ENCODE measurements around the gene UBE2K. TPM values are rescaled to one million over a fixed set of nuclear protein-coding genes. Genes with fewer than 3 reads are reported as not detected.

The UBE2K gene, protein sequence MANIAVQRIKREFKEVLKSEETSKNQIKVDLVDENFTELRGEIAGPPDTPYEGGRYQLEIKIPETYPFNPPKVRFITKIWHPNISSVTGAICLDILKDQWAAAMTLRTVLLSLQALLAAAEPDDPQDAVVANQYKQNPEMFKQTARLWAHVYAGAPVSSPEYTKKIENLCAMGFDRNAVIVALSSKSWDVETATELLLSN
- total RNA-seq (2016; rRNA removed; fragmentation: Illumina TruSeq; extraction: Trizol), result 36.2 and 72.9 TPM in 2 replicates
- 15.9 and 16.7 TPM in 2 replicates for total RNA-seq (2016; cell fraction: cytosol; rRNA removed; fragmentation: Illumina TruSeq; extraction: Trizol; ENCODE audit: low read depth)
- total RNA-seq (2016; cell fraction: insoluble cytoplasmic fraction; rRNA removed; fragmentation: Illumina TruSeq; extraction: Trizol), result 37.2 and 67.7 TPM in 2 replicates
- 41.2 and 44.3 TPM in 2 replicates for total RNA-seq (2016; cell fraction: membrane; rRNA removed; fragmentation: Illumina TruSeq; extraction: Trizol)
- 23.8 and 34.5 TPM in 2 replicates for total RNA-seq (2016; cell fraction: nucleus; rRNA removed; fragmentation: Illumina TruSeq; extraction: Trizol)
- 58.7 and 81.0 TPM in 2 replicates for polyA plus RNA-seq (2011; rRNA removed)
- 36.8 and 43.7 TPM in 2 replicates for polyA plus RNA-seq (2011; cell fraction: cytosol; rRNA removed)
- 9.1 and 13.3 TPM in 2 replicates for polyA plus RNA-seq (2011; cell fraction: nucleus; rRNA removed)
- polyA plus RNA-seq (2012), result 71.5 and 102 TPM in 2 replicates
- 47.8 and 57.7 TPM in 2 replicates for polyA plus RNA-seq (2016; cell fraction: cytosol; fragmentation: Illumina TruSeq; extraction: Trizol; ENCODE audit: low read depth)
- 134 and 143 TPM in 2 replicates for polyA plus RNA-seq (2016; cell fraction: insoluble cytoplasmic fraction; fragmentation: Illumina TruSeq; extraction: Trizol; ENCODE audit: low read depth)
- 73.6 and 85.5 TPM in 2 replicates for polyA plus RNA-seq (2016; cell fraction: membrane; fragmentation: Illumina TruSeq; extraction: Trizol; ENCODE audit: low read depth)
- polyA plus RNA-seq (2016; cell fraction: nucleus; fragmentation: Illumina TruSeq; extraction: Trizol; ENCODE audit: insufficient read depth, low read depth), result 70.9 and 90.4 TPM in 2 replicates
- polyA minus RNA-seq (2011; rRNA and poly(A)+ RNA removed; ENCODE audit: low replicate concordance), result 16.0 and 22.7 TPM in 2 replicates
- 21.4 and 25.3 TPM in 2 replicates for polyA minus RNA-seq (2011; cell fraction: cytosol; rRNA and poly(A)+ RNA removed)
- 15.2 and 17.0 TPM in 2 replicates for polyA minus RNA-seq (2011; cell fraction: nucleus; rRNA and poly(A)+ RNA removed)
- percentile 90 among the genes with signal in this experiment for Bru-seq, nascent RNA
- BruChase-seq, experiment 1, labeled RNA remaining after a 6-hour chase, result percentile 95 among the genes with signal in this experiment
- BruChase-seq, experiment 2, labeled RNA remaining after a 2-hour chase, result percentile 94 among the genes with signal in this experiment
- long read RNA-seq, experiment 1, full-length matches to known transcripts, result 29 of 40 reads
- long read RNA-seq, experiment 1, partial matches to known transcripts, result 4 of 40 reads
- long read RNA-seq, experiment 1, other reads (novel, unspliced or antisense), result 7 of 40 reads
- long read RNA-seq, experiment 2, full-length matches to known transcripts, result 7 of 174 reads
- long read RNA-seq, experiment 2, partial matches to known transcripts, result 11 of 174 reads
- long read RNA-seq, experiment 2, other reads (novel, unspliced or antisense), result 156 of 174 reads

DNA sequence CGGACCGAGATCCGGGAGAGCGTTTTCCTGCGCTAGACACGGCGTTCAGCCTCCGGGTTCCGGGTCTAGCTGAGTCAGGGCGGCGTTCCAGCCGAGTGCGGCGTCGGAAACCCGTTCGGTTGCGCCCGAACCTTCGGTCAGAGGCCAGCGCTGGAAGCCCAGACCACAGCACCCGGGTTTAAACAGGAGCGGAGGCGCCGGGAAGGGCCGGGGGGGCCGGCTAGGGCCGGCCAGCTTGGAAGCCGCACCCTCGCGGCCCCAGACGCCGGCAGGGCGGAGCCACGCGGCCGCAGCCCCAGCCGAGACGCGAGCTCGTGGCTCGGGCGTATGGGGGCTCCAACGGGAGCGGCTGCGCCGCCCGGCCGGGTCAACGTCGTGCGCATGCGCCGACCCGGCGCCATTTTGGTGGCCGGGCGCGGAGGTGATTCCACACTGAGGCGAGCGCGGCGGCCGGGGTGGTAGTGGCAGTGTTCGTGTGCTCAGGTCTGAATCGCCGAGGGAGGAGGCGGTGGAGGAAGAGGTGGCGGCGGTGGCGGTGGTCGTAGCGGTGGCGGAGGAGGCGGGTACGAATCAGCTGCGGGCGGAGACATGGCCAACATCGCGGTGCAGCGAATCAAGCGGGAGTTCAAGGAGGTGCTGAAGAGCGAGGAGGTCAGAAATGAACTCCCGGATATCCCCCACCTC lies at the start of gene UBE2K:
UBE2K (plus strand) TSS at position 397 of the 684 bp plus-strand sequence; CDS start at position 589, 192 bp downstream.
- Histone ChIP-seq H3K79me2 (ENCODE audit: insufficient read depth, low read length) (peaks cover 49% of the 10 kb centered on the region), H3K4me3 (replicated peaks in 1 of 3; ENCODE audit: insufficient read depth in 1 of 3, low read depth in 2 of 3, low read length in 3 of 3) (peak within 1 kb of the TSS; percentile 74 to 95 (median 79)), H2AFZ (ENCODE audit: low read length) (peak within 1 kb of the TSS; percentile 33), H3K27me3 (ENCODE audit: control insufficient read depth in 1 of 2, insufficient read depth in 2 of 2, low read length in 2 of 2) (no peaks in the 10 kb centered on the region; a peak in 1 of 5 replicates), H3K4me2 (ENCODE audit: low read depth, low read length) (peak within 1 kb of the TSS; percentile 90), H3K9ac (ENCODE audit: insufficient read depth, low read depth, low read length) (peak within 1 kb of the TSS; percentile 96), H3K9me3 (ENCODE audit: low read length) (no peaks in the 10 kb centered on the region), H3K4me1 (ENCODE audit: insufficient read depth, low read length) (peaks cover 18% of the 10 kb centered on the region), H3K36me3 (replicated peaks in 1 of 2; ENCODE audit: control insufficient read depth in 1 of 2, insufficient read depth in 2 of 2, low read length in 2 of 2) (peaks cover 2 to 5% of the 10 kb centered on the region in 2 experiments; a peak in 2 of 5 replicates), H3K27ac (ENCODE audit: extremely low read length, insufficient read depth, low read length) (peak within 1 kb of the TSS; percentile 96), H4K20me1 (ENCODE audit: insufficient read depth, low read length) (peaks cover 37% of the 10 kb centered on the region)
- ATAC-seq (peak; percentile 93), DNase-seq (ENCODE audit: low spot score) (peak; percentile 83), FAIRE-seq (no peak)
- 2% methylated on average over 47 of the region's 84 CpGs for WGBS (ENCODE audit: low lambda C conversion rate)
- in situ Hi-C loops (cut with HindIII; ENCODE audit: extremely low pct_ligation_motif_present, low pct_unique_long_range_greater_than_20kb) (loop anchor here (10.0 kb wide), 1 partner anchor 277 kb away; the partner anchor contains the start of gene PDS5A), intact Hi-C loops (cut with micrococcal nuclease; ENCODE audit: unreplicated experiment) (loop anchor here (1.0 to 5.0 kb wide), 4 partner anchors 59 to 821 kb away; partner anchors contain the start of genes PDS5A and UGDH)
- ChIA-PET CTCF (ENCODE audit: low intra/inter-chr PET ratio, low total read pairs) (no interaction called here), POLR2A (interaction anchor here (0.5 to 3.5 kb wide), 28 partner anchors 9 to 360 kb away, joined by 3 to 39 read pairs (median 3); partner anchors contain the start of genes KLB, RPL9, SMIM14 and UGDH)
- BruUV-seq (replicated peaks), result no TSS peak
- TF ChIP-seq TCF7 (IDR thresholded peaks at IDR 0.05; ENCODE audit: low read depth), result no peak
- TF ChIP-seq ZBTB1 (CRISPR knock-in tag; IDR thresholded peaks at IDR 0.05; ENCODE audit: borderline replicate concordance), result no peak
- no peak for TF ChIP-seq HMG20A (CRISPR knock-in tag; IDR thresholded peaks at IDR 0.05; ENCODE audit: borderline replicate concordance)
- TF ChIP-seq SIX4 (CRISPR knock-in tag; IDR thresholded peaks at IDR 0.05), result no peak
- no peak for TF ChIP-seq ZNF577 (CRISPR knock-in tag; IDR thresholded peaks at IDR 0.05; ENCODE audit: borderline replicate concordance, low read depth)
- no peak for TF ChIP-seq ZNF143 (CRISPR knock-in tag; IDR thresholded peaks at IDR 0.05)
- no peak for TF ChIP-seq AKAP8 (CRISPR knock-in tag; IDR thresholded peaks at IDR 0.05)
- TF ChIP-seq ZNF282 (IDR thresholded peaks at IDR 0.05; ENCODE audit: partially characterized antibody), result no peak
- TF ChIP-seq SIN3A (IDR thresholded peaks at IDR 0.05; ENCODE audit: borderline replicate concordance, low read depth, low read length), result peak; percentile 73; the same call in 1 of the 2 replicates
- TF ChIP-seq ZNF737 (CRISPR knock-in tag; IDR thresholded peaks at IDR 0.05; ENCODE audit: borderline replicate concordance), result no peak
- TF ChIP-seq ZNF432 (CRISPR knock-in tag; IDR thresholded peaks at IDR 0.05; ENCODE audit: borderline replicate concordance), result no peak
- 0 out of 2 replicates have a peak, but pooled peaks have one; percentile 22 for TF ChIP-seq ZIK1 (CRISPR knock-in tag; IDR thresholded peaks at IDR 0.05; ENCODE audit: borderline replicate concordance, low read depth)
- TF ChIP-seq, protein P1, sequence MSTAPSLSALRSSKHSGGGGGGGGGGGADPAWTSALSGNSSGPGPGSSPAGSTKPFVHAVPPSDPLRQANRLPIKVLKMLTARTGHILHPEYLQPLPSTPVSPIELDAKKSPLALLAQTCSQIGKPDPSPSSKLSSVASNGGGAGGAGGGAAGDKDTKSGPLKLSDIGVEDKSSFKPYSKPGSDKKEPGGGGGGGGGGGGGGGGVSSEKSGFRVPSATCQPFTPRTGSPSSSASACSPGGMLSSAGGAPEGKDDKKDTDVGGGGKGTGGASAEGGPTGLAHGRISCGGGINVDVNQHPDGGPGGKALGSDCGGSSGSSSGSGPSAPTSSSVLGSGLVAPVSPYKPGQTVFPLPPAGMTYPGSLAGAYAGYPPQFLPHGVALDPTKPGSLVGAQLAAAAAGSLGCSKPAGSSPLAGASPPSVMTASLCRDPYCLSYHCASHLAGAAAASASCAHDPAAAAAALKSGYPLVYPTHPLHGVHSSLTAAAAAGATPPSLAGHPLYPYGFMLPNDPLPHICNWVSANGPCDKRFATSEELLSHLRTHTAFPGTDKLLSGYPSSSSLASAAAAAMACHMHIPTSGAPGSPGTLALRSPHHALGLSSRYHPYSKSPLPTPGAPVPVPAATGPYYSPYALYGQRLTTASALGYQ (CRISPR knock-in tag; IDR thresholded peaks at IDR 0.05), result no peak
- TF ChIP-seq ONECUT2 (CRISPR knock-in tag; IDR thresholded peaks at IDR 0.05), result no peak
- TF ChIP-seq WIZ (CRISPR knock-in tag; IDR thresholded peaks at IDR 0.05), result 0 out of 2 replicates have a peak, but pooled peaks have one; percentile 60
- 0 out of 2 replicates have a peak, but pooled peaks have one; percentile 59 for TF ChIP-seq ZNF703 (CRISPR knock-in tag; IDR thresholded peaks at IDR 0.05; ENCODE audit: borderline replicate concordance)

Measured in HepG2 (cell line).